SK-N-SH treated with all-trans-retinoic acid at 6 μM for 48 hours (cell line): ENCODE measurements around the gene SCIMP.

Experiments used
- ATAC-seq: fragments of 200-7000 bp; cut with Tn5 transposase; 3 replicates; pipeline ENCODE4 v1.9.1; 2020; ENCODE audit warnings: mild to moderate bottlenecking, moderate library complexity
- ARNTL ChIP-seq: fragments of 450-650 bp; formaldehyde crosslinking; IDR thresholded peaks from 2 replicates; pipeline ENCODE4 v1.5.0; 2020; ENCODE audit warnings: low read depth, mild to moderate bottlenecking, moderate library complexity, borderline replicate concordance
- CSDC2 ChIP-seq: fragments of 250-450 bp; sonication (Bioruptor Pico); IDR thresholded peaks from 2 replicates; pipeline ENCODE4 v1.5.0; 2020; ENCODE audit warnings: mild to moderate bottlenecking, moderate library complexity
- ESRRG ChIP-seq: fragments of 250-450 bp; sonication (Bioruptor Pico); IDR thresholded peaks from 2 replicates; pipeline ENCODE4 v1.6.1; 2021; ENCODE audit warnings: mild to moderate bottlenecking
- GLIS3 ChIP-seq: fragments of 250-450 bp; sonication (Bioruptor Pico); IDR thresholded peaks from 2 replicates; pipeline ENCODE4 v1.5.0; 2020; ENCODE audit warnings: mild to moderate bottlenecking, moderate library complexity
- ISL1 ChIP-seq: fragments of 250-450 bp; sonication (Bioruptor Pico); IDR thresholded peaks from 2 replicates; pipeline ENCODE4 v2.1.2; 2022; ENCODE audit warnings: mild to moderate bottlenecking, moderate library complexity
- OSR1 ChIP-seq: fragments of 250-450 bp; sonication (Bioruptor Pico); IDR thresholded peaks from 2 replicates; pipeline ENCODE4 v1.8.0; 2022; ENCODE audit warnings: moderate library complexity, mild to moderate bottlenecking, inconsistent platforms
- POU6F1 ChIP-seq: fragments of 250-450 bp; sonication (Bioruptor Pico); IDR thresholded peaks from 2 replicates; pipeline ENCODE4 v1.8.0; 2021; ENCODE audit warnings: low read depth, mild to moderate bottlenecking, moderate library complexity, borderline replicate concordance
- PPARA ChIP-seq: fragments of 250-450 bp; sonication (Bioruptor Pico); IDR thresholded peaks from 2 replicates; pipeline ENCODE4 v1.5.0; 2020; ENCODE audit warnings: mild to moderate bottlenecking, borderline replicate concordance
- SNAI2 ChIP-seq: fragments of 250-450 bp; sonication (Bioruptor Pico); IDR thresholded peaks from 2 replicates; pipeline ENCODE4 v1.5.0; 2020; ENCODE audit warnings: mild to moderate bottlenecking, moderate library complexity
- TCF4 ChIP-seq: fragments of 250-450 bp; sonication (Bioruptor Pico); IDR thresholded peaks from 2 replicates; pipeline ENCODE4 v1.8.0; 2021; ENCODE audit warnings: mild to moderate bottlenecking, moderate library complexity, borderline replicate concordance
- TOX ChIP-seq: fragments of 250-450 bp; sonication (Bioruptor Pico); IDR thresholded peaks from 2 replicates; pipeline ENCODE4 v1.8.0; 2021; ENCODE audit warnings: mild to moderate bottlenecking, moderate library complexity, borderline replicate concordance
- TSHZ2 ChIP-seq: fragments of 250-450 bp; sonication (Bioruptor Pico); IDR thresholded peaks from 2 replicates; pipeline ENCODE4 v1.5.0; 2020; ENCODE audit warnings: mild to moderate bottlenecking, moderate library complexity
- ZC3H10 ChIP-seq: fragments of 250-450 bp; sonication (Bioruptor Pico); IDR thresholded peaks from 2 replicates; pipeline ENCODE4 v1.5.1; 2021; ENCODE audit warnings: mild to moderate bottlenecking, moderate library complexity
- ZFP3 ChIP-seq: fragments of 250-450 bp; sonication (Bioruptor Pico); IDR thresholded peaks from 2 replicates; pipeline ENCODE4 v1.5.0; 2020; ENCODE audit warnings: mild to moderate bottlenecking, moderate library complexity
- ZFP30 ChIP-seq: fragments of 450-650 bp; formaldehyde crosslinking; IDR thresholded peaks from 2 replicates; pipeline ENCODE4 v1.5.0; 2022; ENCODE audit warnings: mild to moderate bottlenecking, moderate library complexity
- ZNF70 ChIP-seq: fragments of 450-650 bp; formaldehyde crosslinking; IDR thresholded peaks from 2 replicates; pipeline ENCODE4 v1.5.0; 2020; ENCODE audit warnings: mild to moderate bottlenecking, moderate library complexity
- ZNF8 ChIP-seq: fragments of 450-650 bp; formaldehyde crosslinking; IDR thresholded peaks from 2 replicates; pipeline ENCODE4 v1.5.0; 2020; ENCODE audit warnings: mild to moderate bottlenecking, moderate library complexity
- TF ChIP-seq, protein P1 (sequence below): fragments of 250-450 bp; sonication (Bioruptor Pico); IDR thresholded peaks from 2 replicates; pipeline ENCODE4 v1.8.0; 2020; ENCODE audit warnings: mild to moderate bottlenecking, moderate library complexity, borderline replicate concordance
- TF ChIP-seq, protein P2 (sequence below): fragments of 250-450 bp; sonication (Bioruptor Pico); IDR thresholded peaks from 2 replicates; pipeline ENCODE4 v1.5.1; 2021; ENCODE audit warnings: mild to moderate bottlenecking, moderate library complexity

SCIMP gene

DNA sequence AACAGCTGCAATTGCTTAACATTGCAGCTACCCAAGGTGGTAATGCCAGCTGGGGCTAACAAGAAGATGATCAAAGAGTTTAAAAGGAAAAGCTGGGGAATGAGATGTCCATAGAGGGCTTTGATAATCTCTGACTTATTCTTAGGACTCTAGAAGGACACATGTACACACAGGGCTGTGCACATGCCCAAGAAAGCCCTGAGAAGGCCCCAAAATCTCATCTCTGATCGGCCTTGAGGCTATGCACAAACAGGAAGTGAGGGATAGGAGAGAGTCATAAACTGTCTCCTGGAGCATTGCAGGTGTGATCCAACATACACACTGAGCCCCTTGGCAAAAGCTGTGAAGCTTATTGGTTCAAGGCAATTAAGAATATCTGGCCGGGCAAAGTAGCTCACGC is 30.2 kb upstream of the SCIMP start:
- TF ChIP-seq CSDC2 (CRISPR knock-in tag): no peak
- no peak for ATAC-seq

DNA sequence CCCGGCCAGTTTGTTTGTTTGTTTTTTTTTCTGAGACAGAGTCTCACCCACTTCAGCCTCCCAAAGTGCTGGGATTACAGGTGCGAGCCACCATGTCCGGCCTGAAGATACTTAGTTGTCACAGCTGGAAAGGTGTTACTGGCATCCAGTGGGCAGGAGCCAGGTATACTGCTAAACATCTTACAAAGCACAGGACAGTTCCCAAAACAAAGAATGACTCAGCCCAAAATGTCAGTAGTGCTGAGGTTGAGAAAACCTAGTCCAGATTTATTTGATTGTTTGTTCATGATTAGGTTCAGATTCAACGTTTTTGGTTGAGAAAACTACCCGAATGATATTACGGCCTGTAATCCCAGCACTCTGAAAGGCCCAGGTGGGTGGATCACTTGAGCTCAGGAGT is 28.8 kb upstream of the SCIMP start:
- ATAC-seq: no peak
- no peak for TF ChIP-seq TOX (CRISPR knock-in tag)
- no peak for TF ChIP-seq GLIS3 (CRISPR knock-in tag)
- TF ChIP-seq PPARA: no peak
- TF ChIP-seq ESRRG (CRISPR knock-in tag): no peak
- TF ChIP-seq POU6F1 (CRISPR knock-in tag): no peak
- no peak for TF ChIP-seq TCF4 (CRISPR knock-in tag)

GRCh38 chr17:5262416-5262991 is 27.8 kb upstream of the SCIMP start:
- TF ChIP-seq ZNF70 (CRISPR knock-in tag) (no peak), OSR1 (CRISPR knock-in tag) (no peak), ARNTL (CRISPR knock-in tag) (no peak), ISL1 (CRISPR knock-in tag) (no peak), ZFP3 (CRISPR knock-in tag) (no peak), TCF4 (CRISPR knock-in tag) (no peak), TSHZ2 (CRISPR knock-in tag) (no peak), ZC3H10 (CRISPR knock-in tag) (no peak), ZNF8 (CRISPR knock-in tag) (no peak), GLIS3 (CRISPR knock-in tag) (no peak)
- TF ChIP-seq, protein P1, sequence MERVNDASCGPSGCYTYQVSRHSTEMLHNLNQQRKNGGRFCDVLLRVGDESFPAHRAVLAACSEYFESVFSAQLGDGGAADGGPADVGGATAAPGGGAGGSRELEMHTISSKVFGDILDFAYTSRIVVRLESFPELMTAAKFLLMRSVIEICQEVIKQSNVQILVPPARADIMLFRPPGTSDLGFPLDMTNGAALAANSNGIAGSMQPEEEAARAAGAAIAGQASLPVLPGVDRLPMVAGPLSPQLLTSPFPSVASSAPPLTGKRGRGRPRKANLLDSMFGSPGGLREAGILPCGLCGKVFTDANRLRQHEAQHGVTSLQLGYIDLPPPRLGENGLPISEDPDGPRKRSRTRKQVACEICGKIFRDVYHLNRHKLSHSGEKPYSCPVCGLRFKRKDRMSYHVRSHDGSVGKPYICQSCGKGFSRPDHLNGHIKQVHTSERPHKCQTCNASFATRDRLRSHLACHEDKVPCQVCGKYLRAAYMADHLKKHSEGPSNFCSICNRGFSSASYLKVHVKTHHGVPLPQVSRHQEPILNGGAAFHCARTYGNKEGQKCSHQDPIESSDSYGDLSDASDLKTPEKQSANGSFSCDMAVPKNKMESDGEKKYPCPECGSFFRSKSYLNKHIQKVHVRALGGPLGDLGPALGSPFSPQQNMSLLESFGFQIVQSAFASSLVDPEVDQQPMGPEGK (CRISPR knock-in tag): no peak
- TF ChIP-seq, protein P2, sequence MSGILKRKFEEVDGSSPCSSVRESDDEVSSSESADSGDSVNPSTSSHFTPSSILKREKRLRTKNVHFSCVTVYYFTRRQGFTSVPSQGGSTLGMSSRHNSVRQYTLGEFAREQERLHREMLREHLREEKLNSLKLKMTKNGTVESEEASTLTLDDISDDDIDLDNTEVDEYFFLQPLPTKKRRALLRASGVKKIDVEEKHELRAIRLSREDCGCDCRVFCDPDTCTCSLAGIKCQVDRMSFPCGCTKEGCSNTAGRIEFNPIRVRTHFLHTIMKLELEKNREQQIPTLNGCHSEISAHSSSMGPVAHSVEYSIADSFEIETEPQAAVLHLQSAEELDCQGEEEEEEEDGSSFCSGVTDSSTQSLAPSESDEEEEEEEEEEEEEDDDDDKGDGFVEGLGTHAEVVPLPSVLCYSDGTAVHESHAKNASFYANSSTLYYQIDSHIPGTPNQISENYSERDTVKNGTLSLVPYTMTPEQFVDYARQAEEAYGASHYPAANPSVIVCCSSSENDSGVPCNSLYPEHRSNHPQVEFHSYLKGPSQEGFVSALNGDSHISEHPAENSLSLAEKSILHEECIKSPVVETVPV (CRISPR knock-in tag): no peak
- ATAC-seq: no peak

- no peak for ATAC-seq
- no peak for TF ChIP-seq ZFP30 (CRISPR knock-in tag)
- TF ChIP-seq ARNTL (CRISPR knock-in tag): no peak
- TF ChIP-seq TOX (CRISPR knock-in tag): no peak
- TF ChIP-seq SNAI2 (CRISPR knock-in tag): no peak
Observed at GRCh38 chr17:5260542-5260941, 25.9 kb upstream of the SCIMP start.

GRCh38 chr17:5257124-5257523 is 22.5 kb upstream of the SCIMP start:
- no peak for ATAC-seq

More at GRCh38 chr17:5257124-5257523, 22.5 kb upstream of the SCIMP start:
- TF ChIP-seq ZFP30 (CRISPR knock-in tag): no peak
